Left ventricle myocardium inferior (tissue), 1 donor: Measurements from ENCODE around the gene ACSM3. TPM values are rescaled to one million over a fixed set of nuclear protein-coding genes. Genes with fewer than 3 reads are reported as not detected.

Source experiments
- DNase-seq: peaks from one replicate; pipeline ENCODE4 v3.0.0-alpha.2; 2020
- H3K27ac ChIP-seq: fragments of 200-600 bp; replicated peaks from 2 replicates; pipeline ENCODE4 v1.8.0; 2021
- H3K27me3 ChIP-seq: fragments of 200-600 bp; 2 replicates; pipeline ENCODE4 v1.8.0; 2021; ENCODE audit warnings: low read depth
- H3K36me3 ChIP-seq: fragments of 200-600 bp; 2 replicates; pipeline ENCODE4 v1.8.0; 2021
- H3K4me1 ChIP-seq: fragments of 200-600 bp; 2 replicates; pipeline ENCODE4 v1.8.0; 2021
- H3K4me3 ChIP-seq: fragments of 200-600 bp; 2 replicates; pipeline ENCODE4 v1.8.0; 2021; ENCODE audit warnings: mild to moderate bottlenecking, moderate library complexity
- H3K9me3 ChIP-seq: fragments of 200-600 bp; replicated peaks from 2 replicates; pipeline ENCODE4 v1.8.0; 2021
- CTCF ChIP-seq: fragments of 200-600 bp; IDR thresholded peaks from 2 replicates; pipeline ENCODE4 v1.8.0; 2021; ENCODE audit warnings: antibody characterized with exemption, mild to moderate bottlenecking, borderline replicate concordance
- intact Hi-C: fragments of 100-400 bp; cut with micrococcal nuclease; formaldehyde crosslinking; loops from one replicate; pipeline ENCODE4 v1.11.0; 2022
- total RNA-seq: library from RNA; stranded (reverse); fragmentation: NEBNext Ultra II Directional; extraction: Animal tissue kit (Norgen Biotek cat#: 25700); gene quantifications from one replicate; pipeline ENCODE4 v1.2.1, GENCODE V29; 2021
- donor health status: DM: no; HTN: yes; CAD: no; lungs with severe emphysema.

Gene ACSM3
- total RNA-seq, 1 donor from 2014 or later: 10.0 TPM

GRCh38 chr16:20768121-20768520 is 4.3 kb downstream of the ACSM3 start:
- H3K27me3 ChIP-seq: no peaks in the 10 kb centered on the region
- peaks cover 8% of the 10 kb centered on the region for H3K4me1 ChIP-seq
- intact Hi-C loops: no loop called here
- no peak for TF ChIP-seq CTCF
- H3K36me3 ChIP-seq: no peaks in the 10 kb centered on the region
- no peak for DNase-seq
- H3K4me3 ChIP-seq: no peak overlapping the region
- no peaks in the 10 kb centered on the region for H3K9me3 ChIP-seq
- no peak overlapping the region for H3K27ac ChIP-seq

GRCh38 chr16:20768818-20769217 is 5.0 kb downstream of the ACSM3 start:
- no peak overlapping the region for H3K4me3 ChIP-seq
- no peak overlapping the region for H3K27ac ChIP-seq
- no peak for TF ChIP-seq CTCF
- intact Hi-C loops: no loop called here
- no peaks in the 10 kb centered on the region for H3K9me3 ChIP-seq
- no peaks in the 10 kb centered on the region for H3K36me3 ChIP-seq
- peaks cover 2% of the 10 kb centered on the region for H3K4me1 ChIP-seq
- DNase-seq: no peak
- H3K27me3 ChIP-seq: no peaks in the 10 kb centered on the region

- Histone ChIP-seq H3K9me3 (no peaks in the 10 kb centered on the region), H3K27me3 (no peaks in the 10 kb centered on the region), H3K27ac (no peak overlapping the region), H3K4me1 (no peaks in the 10 kb centered on the region), H3K36me3 (peaks cover 3% of the 10 kb centered on the region), H3K4me3 (no peak overlapping the region)
- TF ChIP-seq CTCF: no peak
- no peak for DNase-seq
- intact Hi-C loops: no loop called here
Observed at GRCh38 chr16:20773679-20774078, 9.9 kb downstream of the ACSM3 start.

GRCh38 chr16:20774703-20775362 is 11.0 kb downstream of the ACSM3 start:
- H3K27ac ChIP-seq: no peak overlapping the region
- intact Hi-C loops: no loop called here
- peak; percentile 69 for TF ChIP-seq CTCF
- H3K36me3 ChIP-seq: peaks cover 3% of the 10 kb centered on the region
- no peaks in the 10 kb centered on the region for H3K27me3 ChIP-seq
- H3K4me3 ChIP-seq: no peak overlapping the region
- peak; percentile 37 for DNase-seq
- no peaks in the 10 kb centered on the region for H3K9me3 ChIP-seq
- H3K4me1 ChIP-seq: no peaks in the 10 kb centered on the region

GRCh38 chr16:20781697-20782096 is 17.9 kb downstream of the ACSM3 start:
- no peaks in the 10 kb centered on the region for H3K9me3 ChIP-seq
- no peak for TF ChIP-seq CTCF

GRCh38 chr16:20782470-20782869 is 18.7 kb downstream of the ACSM3 start:
- TF ChIP-seq CTCF: no peak

More at GRCh38 chr16:20781697-20782096, 17.9 kb downstream of the ACSM3 start:
- Histone ChIP-seq H3K27ac (no peak overlapping the region), H3K4me3 (no peak overlapping the region), H3K27me3 (no peaks in the 10 kb centered on the region), H3K36me3 (peaks cover 13% of the 10 kb centered on the region), H3K4me1 (no peaks in the 10 kb centered on the region)
- intact Hi-C loops: no loop called here
- no peak for DNase-seq

More at GRCh38 chr16:20782470-20782869, 18.7 kb downstream of the ACSM3 start:
- Histone ChIP-seq H3K4me1 (no peaks in the 10 kb centered on the region), H3K27me3 (no peaks in the 10 kb centered on the region), H3K36me3 (peaks cover 13% of the 10 kb centered on the region), H3K27ac (no peak overlapping the region), H3K4me3 (no peak overlapping the region), H3K9me3 (no peaks in the 10 kb centered on the region)
- intact Hi-C loops: no loop called here
- DNase-seq: no peak
